22Rv1 (cell line): ENCODE results near the gene ZNF831.

Experiments
- CTCF ChIP-seq: fragments of 450-650 bp; IDR thresholded peaks from 2 replicates; pipeline ENCODE4 v1.5.1; 2017; ENCODE audit warnings: mild to moderate bottlenecking
- ZFX ChIP-seq: fragments of 450-650 bp; IDR thresholded peaks from 2 replicates; pipeline ENCODE4 v1.6.1; 2017; ENCODE audit warnings: antibody characterized with exemption, borderline replicate concordance

- no peak for TF ChIP-seq CTCF
- TF ChIP-seq ZFX = no peak
These were observed 53.6 kb downstream of the ZNF831 start for GRCh38 chr20:59217173-59217572.
